HG02885 (cell line): ENCODE measurements around the gene RSRC1.
"Not testable (repeated sequence)": the region's sequence is repeated elsewhere in the genome, so short reads cannot be mapped to it uniquely, and the experiment has no call there.

Source experiments
- ATAC-seq: cut with Tn5 transposase; IDR thresholded peaks from one replicate; pipeline ENCODE4 v1.9.1; 2021; ENCODE audit warnings: mild to moderate bottlenecking; ENCODE audit not compliant: unreplicated experiment, poor library complexity

Gene RSRC1

DNA sequence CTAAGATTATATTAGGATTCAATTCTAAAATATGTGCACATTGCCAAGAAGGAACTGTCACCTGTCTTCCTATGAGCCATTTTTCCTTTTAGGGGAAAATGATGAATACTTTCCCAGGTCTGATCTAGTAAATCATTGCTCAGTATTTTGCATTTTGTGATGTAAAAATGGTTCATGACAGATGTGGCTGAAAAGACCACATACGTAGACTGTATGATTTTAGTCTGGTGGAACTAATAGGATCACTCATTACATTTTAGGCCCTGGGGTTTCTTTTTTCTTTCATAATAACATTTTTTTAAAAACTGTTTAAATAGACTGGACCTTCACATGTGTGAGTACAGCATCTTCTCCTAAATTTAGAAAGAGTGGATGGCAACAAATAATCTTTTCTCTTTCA is 259.4 kb downstream of the RSRC1 start:
- no peak for ATAC-seq

DNA sequence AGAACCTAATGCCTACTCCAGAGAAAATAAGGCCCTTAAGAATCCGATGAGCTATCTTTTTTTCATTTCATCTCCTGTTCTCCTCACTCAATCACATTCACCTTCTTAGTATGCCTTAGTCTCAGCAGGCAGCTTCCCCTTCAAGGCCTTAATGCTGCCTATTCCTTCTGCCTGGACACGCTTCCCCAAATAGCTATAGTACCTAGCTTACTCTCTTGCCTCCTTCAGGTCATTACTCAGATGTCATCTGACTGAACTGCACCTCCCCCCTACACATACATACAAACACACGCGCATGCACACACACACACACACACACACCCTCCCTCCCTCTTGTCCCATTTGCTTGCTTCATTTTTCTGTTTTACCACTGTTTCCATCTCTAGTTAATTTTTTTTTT is 269.6 kb downstream of the RSRC1 start:
- ATAC-seq: no peak

- no peak for ATAC-seq
Observed at GRCh38 chr3:158381262-158381868, 271.5 kb downstream of the RSRC1 start.

DNA sequence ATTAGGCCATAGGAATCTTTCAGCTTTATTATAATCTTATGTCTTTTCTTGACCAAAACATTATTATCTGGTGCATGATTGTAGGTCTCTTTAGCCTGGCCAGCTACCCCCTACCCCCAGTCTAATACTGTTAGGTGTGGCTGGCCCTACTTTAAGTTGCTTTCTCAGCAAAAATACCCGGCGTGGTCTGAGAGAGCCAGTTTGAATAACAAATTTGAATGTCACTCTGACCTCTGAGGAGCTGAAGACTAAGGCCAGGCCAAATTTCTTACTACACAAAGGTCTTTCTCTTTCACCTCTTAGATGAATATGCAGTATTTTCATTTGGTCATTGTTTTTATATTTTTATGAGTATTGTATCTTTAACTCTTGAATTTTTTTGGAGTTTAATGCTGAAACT is 272.6 kb downstream of the RSRC1 start:
- ATAC-seq: no peak

DNA sequence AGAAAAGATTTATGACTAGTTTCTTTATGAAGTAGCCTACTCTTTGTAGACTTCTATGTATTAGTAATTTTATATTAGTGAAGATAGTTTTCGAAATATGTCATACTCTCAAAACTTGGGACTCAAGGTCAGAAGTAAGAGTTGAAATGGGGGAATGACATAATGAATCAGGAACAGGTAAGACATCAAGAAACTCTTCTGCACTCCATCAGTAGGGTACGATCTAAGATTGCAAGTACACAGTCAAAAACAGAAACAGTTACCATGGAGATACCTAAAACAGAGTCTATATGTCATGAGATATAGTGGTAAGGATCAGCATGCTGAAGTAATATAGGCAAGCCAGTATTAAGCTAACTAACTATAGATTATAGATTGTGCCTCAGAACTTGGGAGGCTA is 274.1 kb downstream of the RSRC1 start:
- ATAC-seq: peak; percentile 70

- no peak for ATAC-seq
Observed at GRCh38 chr3:158395421-158395820, 285.5 kb downstream of the RSRC1 start.

- no peak for ATAC-seq
Observed at GRCh38 chr3:158402590-158402989, 292.7 kb downstream of the RSRC1 start.

DNA sequence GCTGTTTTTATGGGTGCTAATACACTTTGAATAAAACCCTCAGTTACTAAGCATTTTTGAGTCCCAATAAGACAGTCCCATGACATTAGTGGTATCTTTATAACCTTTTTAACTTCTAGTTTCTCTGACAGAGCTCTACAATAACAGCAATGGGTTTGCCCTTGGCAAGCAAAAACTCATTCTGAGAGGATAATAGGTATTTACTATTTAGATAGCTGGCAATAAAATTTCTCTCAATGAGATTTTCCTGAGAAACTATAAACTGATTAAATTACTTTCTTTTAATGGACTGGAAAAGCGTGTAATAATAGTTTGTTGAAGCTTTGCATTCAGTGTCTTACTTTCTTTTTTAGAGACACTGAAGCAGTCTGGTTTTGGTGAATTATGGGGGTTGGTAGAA is 293.1 kb downstream of the RSRC1 start:
- no peak for ATAC-seq

GRCh38 chr3:158404131-158404718 is 294.3 kb downstream of the RSRC1 start:
- ATAC-seq: no peak

DNA sequence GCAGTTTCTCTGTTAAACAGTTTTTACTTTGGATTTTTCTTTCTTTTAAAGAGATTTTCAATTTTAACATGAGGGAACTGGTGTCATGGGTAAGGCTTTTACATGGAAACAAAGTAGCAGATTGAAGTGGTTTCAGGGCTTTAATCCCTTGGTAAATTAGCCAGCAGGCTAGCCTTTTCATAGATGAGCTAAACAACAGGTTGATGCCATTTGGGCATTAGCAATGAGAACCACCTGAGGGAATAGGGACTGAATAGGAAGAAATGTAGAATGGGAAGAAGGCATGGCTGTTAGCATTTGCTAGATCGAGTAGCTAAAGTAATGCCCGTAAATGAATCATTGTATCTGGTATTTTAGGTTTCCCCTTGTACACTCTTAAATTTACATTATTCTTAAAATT is 295.6 kb downstream of the RSRC1 start:
- no peak for ATAC-seq

DNA sequence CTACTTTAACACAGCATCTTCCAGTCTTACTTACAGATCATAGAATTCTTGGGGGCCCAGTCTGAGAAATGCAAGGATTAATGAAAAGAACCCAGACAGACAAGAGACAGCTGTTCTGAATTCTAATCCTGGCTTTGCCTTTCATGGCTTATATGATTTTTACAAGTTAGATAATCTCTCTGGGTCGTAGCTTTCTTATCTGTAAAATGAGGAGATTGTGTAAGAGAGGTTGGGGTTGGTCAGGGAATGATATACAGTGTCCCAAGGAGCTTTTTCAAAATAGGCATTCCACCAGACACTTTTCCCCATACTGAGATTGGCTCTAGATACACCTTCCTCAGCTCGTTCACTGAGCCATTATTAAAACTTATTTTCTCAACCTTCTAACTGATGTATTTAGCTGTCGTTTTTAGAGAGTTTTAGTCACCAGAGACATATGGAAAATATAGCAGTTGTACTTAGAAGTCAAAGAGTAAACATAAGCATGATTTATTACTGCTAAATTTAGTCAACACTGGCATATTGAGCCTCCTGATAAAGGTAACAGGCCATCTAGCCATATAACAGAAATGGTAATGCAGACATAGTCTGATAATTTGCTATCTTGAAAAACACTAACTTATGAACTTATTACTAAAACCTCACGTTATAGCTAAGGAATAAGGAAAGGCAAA is 298.1 kb downstream of the RSRC1 start:
- no peak for ATAC-seq

- ATAC-seq: not testable (repeated sequence)
Observed at GRCh38 chr3:158408518-158408897, 298.6 kb downstream of the RSRC1 start.

DNA sequence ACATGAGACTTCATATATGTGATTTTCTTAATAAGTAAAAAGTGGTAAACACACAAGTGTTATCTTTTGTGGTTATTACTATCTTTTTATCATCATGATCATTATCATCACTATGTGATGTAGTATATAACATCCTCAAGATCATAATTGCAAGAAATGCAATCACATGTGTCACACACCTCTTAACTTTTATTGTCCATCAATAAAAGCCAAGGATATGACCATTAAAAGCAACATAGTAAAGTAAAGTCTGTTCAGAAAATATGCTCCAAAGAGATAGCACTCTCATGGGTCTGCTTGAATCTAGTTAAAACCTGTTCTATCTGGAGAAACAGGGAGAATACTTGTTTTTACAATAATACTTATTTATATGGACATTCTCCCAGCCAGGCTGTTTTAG is 308.1 kb downstream of the RSRC1 start:
- no peak for ATAC-seq

DNA sequence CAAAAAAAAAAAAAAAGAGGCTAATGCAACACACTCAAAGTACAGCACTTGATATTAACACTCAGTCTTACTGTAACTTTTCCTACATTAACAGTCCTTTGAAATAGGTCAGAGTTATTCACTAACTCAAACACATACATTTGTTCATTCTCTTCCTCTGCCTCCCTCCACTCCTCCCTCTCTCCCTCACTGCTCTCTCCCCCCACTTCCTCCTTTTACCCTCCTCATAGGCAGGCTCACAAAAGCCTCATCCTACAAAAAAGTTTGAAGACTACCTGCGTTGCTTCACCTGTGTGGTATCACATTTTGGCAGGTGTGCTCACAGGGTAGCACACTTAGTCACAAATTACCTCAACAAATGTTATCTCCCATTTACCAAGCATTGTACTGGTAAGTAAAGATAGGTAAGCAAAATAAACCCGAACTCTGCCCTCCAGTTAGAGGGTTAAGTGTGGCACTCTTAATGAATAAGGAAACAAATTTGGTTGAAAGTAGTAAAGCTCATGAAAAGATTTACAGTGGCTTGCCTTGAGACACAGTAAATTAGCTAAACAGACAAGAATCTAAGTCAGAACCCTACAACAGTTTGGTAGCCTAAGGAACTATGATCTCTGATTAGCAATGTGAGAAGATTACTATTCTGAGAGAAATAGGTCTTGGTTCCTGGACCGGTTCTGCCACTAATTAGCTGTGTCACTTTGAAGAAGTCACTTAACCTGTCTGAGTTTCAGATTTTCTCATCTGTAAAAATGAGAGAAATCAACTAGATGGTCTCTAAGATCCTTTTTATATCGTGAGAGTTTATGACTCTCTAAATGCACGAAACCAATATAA is 310.1 kb downstream of the RSRC1 start:
- ATAC-seq: peak; percentile 33

DNA sequence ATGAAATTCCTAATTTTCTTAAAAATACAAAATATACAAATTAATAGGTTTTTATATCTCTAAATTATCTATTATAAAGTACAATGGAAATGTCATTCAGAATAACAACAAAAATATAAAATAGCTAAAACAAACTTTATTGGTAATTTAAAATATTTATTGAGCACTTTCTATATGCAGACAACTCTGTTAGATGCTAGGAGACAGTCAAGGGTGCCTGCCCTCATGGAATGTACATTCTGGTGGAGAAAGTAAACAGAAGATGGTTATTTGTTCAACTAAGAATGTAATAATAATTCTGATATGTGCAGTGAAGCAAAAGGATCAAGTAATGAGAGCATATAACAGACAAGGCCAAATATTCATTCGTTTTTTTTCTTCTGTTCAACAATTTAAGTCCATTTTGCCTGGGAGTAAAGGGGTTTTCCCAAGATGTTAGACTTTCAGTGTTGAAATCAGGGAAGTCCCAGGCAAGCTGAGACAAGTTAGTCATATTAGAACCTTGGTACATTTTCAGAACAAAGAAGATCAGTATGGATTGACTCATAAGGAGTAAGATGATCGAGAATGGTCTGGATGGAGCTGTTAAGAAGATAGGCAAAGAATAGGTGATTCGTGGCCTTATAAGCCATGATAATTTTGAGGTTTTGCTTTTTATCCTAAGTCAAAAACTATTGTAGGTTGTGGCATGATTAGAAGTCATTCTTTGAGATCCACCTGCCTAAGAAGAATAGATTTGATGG is 310.9 kb downstream of the RSRC1 start:
- ATAC-seq: peak; percentile 91

GRCh38 chr3:158430448-158430847 is 320.6 kb downstream of the RSRC1 start:
- no peak for ATAC-seq

DNA sequence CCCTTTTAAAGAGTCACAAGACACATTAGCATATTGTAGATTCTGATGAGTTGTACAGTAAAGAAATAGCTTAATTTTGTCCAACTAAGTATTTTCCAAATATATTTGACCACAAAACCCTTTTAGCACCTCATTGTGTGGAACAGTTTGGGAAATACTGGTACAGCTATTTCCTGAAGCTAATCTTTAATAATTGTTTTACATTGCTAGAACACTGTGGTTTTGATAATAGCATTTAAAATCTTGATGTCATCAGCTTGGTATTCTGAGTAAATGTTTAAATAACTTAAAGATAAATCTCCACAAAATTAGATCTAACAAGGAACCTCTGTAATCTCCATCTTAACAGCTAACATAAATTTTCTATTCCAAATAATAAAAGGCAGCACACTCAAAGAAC is 321.1 kb downstream of the RSRC1 start:
- ATAC-seq: no peak

DNA sequence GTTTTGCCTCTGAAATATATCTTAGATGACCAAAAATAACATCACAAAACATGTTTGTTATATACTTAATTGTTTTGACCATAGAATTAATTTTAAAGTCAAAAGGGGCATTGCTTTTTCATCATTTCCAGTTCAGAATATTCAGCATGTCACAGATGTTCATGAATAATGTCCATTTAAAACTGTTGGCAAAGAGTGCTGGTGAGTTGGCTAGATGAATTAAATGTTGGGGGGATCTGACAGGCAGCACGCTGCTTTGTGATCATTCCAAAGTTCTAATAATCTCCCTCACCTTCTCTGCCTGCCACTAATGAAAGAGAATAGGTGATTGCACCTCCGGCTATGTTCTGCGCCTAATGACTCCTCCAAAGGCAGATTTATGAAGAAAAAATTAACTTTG is 321.9 kb downstream of the RSRC1 start:
- ATAC-seq: no peak

DNA sequence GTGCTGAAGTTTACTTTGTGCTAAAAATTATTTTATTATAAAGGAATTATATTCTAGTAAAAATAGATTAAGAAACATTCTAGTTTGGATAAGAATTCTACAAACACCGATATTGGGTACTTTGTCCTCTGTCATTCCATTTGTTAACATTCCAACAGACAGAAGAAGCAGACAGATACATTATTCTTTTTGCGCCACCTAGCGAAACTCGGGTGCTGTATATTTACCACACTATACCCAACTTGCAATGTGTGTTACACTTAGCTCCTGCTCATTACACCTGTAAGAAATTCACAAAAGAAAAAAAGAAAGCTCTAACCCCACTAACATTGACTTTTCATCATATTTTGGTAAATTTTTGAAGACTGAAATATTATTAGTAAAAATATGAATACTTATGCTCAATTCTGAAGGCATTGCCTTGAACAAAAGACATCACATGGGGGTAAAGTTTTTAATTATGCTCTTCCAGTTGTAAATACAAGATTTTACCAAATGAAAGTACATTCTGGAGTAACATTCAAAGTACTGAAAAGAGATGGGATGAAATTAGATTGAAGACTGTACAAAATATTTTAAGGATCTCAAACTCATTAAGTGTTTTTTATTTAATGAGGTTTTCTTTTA is 324.6 kb downstream of the RSRC1 start:
- peak; percentile 98 for ATAC-seq

DNA sequence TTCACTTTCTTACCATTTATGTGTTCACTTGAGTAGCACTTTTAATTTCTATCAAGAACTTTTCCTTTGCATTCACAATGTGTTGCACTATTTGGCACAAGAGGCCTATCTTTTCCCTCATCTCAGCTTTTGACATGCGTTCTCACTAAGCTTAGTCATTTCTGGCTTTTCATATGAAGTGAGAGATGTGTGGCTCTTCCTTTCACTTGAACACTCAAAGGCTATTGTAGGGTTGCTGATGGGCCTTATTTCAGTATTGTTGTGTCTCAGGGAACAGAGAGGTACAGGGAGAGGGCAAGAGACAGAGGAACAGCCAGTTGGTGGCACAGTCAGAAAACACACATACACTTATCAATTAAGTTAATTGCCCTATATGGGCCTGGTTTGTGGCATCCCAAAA is 333.7 kb downstream of the RSRC1 start:
- ATAC-seq: peak; percentile 98
